ENCODE results near the gene LMO7. TPM values are rescaled to one million over a fixed set of nuclear protein-coding genes. Genes with fewer than 3 reads are reported as not detected.

The LMO7 gene
- total RNA-seq, 1 donor from 2014 or later: 239 TPM

DNA sequence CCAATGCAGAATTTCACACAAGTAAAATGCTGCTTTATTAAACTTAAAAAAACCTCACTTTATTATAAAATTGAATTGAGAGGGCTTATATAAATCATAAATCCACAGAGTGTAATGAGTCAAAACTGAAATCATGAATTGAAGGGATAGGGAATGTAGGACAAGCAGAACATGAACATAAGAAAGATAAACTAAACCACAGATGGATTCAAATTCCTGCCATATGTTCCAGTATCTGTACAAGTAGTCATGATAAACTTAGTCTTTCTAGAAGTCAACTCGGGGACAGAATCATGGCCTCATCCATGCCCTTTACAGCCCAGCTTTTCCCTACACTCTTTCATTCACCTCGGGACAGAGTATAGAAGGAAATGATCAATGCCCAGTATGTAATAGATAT lies 16.6 kb downstream of the LMO7 start:
- no peaks in the 10 kb centered on the region for H3K27me3 Mint-ChIP-seq (ENCODE audit: unreplicated experiment)
- no peak overlapping the region for H3K4me3 Mint-ChIP-seq (ENCODE audit: unreplicated experiment)
- DNase-seq (ENCODE audit: extremely low spot score, unreplicated experiment): no peak
- peaks cover 62% of the 10 kb centered on the region for H3K4me1 Mint-ChIP-seq (ENCODE audit: unreplicated experiment)
- peak overlapping the region; percentile 20 for H3K27ac Mint-ChIP-seq (ENCODE audit: unreplicated experiment)
- peaks cover 26% of the 10 kb centered on the region for H3K36me3 Mint-ChIP-seq (ENCODE audit: unreplicated experiment)
- H3K9me3 Mint-ChIP-seq (ENCODE audit: unreplicated experiment): no peaks in the 10 kb centered on the region
- no peak for TF ChIP-seq CTCF (IDR thresholded peaks at IDR 0.05)

GRCh38 chr13:75656425-75656989 lies 20.4 kb downstream of the LMO7 start:
- H3K4me3 Mint-ChIP-seq (ENCODE audit: unreplicated experiment): no peak overlapping the region
- peaks cover 34% of the 10 kb centered on the region for H3K36me3 Mint-ChIP-seq (ENCODE audit: unreplicated experiment)
- no peaks in the 10 kb centered on the region for H3K9me3 Mint-ChIP-seq (ENCODE audit: unreplicated experiment)
- peaks cover 59% of the 10 kb centered on the region for H3K4me1 Mint-ChIP-seq (ENCODE audit: unreplicated experiment)
- H3K27ac Mint-ChIP-seq (ENCODE audit: unreplicated experiment): peak overlapping the region; percentile 47
- H3K27me3 Mint-ChIP-seq (ENCODE audit: unreplicated experiment): no peaks in the 10 kb centered on the region
- TF ChIP-seq CTCF (IDR thresholded peaks at IDR 0.05): no peak
- no peak for DNase-seq (ENCODE audit: extremely low spot score, unreplicated experiment)

DNA sequence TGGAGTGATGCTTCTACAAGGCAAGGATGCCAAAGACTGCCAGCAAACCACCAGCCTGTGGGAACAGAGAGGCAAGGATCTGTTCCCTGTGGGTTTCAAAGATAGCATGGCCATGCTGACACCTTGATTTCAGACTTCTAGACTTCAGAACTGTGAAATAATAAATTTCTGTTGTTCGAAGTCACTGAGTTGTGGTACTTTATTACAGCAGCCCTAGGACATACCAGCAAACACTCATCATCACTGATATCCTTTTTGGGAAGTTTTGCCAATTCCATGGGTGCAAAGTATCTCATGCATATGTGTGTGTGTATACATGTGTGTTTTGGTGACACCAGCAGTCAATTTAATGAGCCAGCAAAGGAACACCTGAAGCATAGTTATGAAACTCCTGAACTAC lies 21.0 kb downstream of the LMO7 start:
- TF ChIP-seq CTCF (IDR thresholded peaks at IDR 0.05): no peak
- H3K9me3 Mint-ChIP-seq (ENCODE audit: unreplicated experiment): no peaks in the 10 kb centered on the region
- peak overlapping the region; percentile 20 for H3K27ac Mint-ChIP-seq (ENCODE audit: unreplicated experiment)
- DNase-seq (ENCODE audit: extremely low spot score, unreplicated experiment): no peak
- peaks cover 60% of the 10 kb centered on the region for H3K4me1 Mint-ChIP-seq (ENCODE audit: unreplicated experiment)
- no peak overlapping the region for H3K4me3 Mint-ChIP-seq (ENCODE audit: unreplicated experiment)
- no peaks in the 10 kb centered on the region for H3K27me3 Mint-ChIP-seq (ENCODE audit: unreplicated experiment)
- peaks cover 33% of the 10 kb centered on the region for H3K36me3 Mint-ChIP-seq (ENCODE audit: unreplicated experiment)

- DNase-seq (ENCODE audit: extremely low spot score, unreplicated experiment): no peak
- H3K4me1 Mint-ChIP-seq (ENCODE audit: unreplicated experiment): peaks cover 42% of the 10 kb centered on the region
- H3K27me3 Mint-ChIP-seq (ENCODE audit: unreplicated experiment): no peaks in the 10 kb centered on the region
- H3K9me3 Mint-ChIP-seq (ENCODE audit: unreplicated experiment): no peaks in the 10 kb centered on the region
- H3K36me3 Mint-ChIP-seq (ENCODE audit: unreplicated experiment): peaks cover 27% of the 10 kb centered on the region
- H3K27ac Mint-ChIP-seq (ENCODE audit: unreplicated experiment): peak overlapping the region; percentile 41
- H3K4me3 Mint-ChIP-seq (ENCODE audit: unreplicated experiment): no peak overlapping the region
- TF ChIP-seq CTCF (IDR thresholded peaks at IDR 0.05): no peak
These were observed 24.6 kb downstream of the LMO7 start for GRCh38 chr13:75660694-75661093.

DNA sequence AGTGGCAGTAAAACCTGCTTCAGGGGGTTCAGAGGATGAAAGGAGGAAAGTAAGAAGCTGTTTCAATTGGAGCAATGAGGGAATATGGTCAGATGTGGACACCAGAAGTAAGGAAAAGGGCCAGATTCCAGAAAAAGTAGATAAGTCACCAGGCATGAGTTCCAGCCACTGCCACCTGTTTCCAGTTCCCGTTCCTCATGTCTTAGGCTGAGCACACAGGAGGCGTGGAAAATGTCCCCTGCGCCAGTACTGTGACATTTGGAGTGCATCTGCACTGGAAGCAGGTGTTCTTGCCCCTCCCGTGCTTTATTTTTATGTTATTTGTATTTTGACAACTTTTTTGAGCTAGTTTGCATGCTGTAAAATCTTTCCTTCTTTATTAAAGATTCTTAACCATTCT lies 25.3 kb downstream of the LMO7 start:
- H3K27me3 Mint-ChIP-seq (ENCODE audit: unreplicated experiment): no peaks in the 10 kb centered on the region
- peaks cover 37% of the 10 kb centered on the region for H3K4me1 Mint-ChIP-seq (ENCODE audit: unreplicated experiment)
- H3K4me3 Mint-ChIP-seq (ENCODE audit: unreplicated experiment): no peak overlapping the region
- peaks cover 21% of the 10 kb centered on the region for H3K36me3 Mint-ChIP-seq (ENCODE audit: unreplicated experiment)
- TF ChIP-seq CTCF (IDR thresholded peaks at IDR 0.05): no peak
- no peaks in the 10 kb centered on the region for H3K9me3 Mint-ChIP-seq (ENCODE audit: unreplicated experiment)
- DNase-seq (ENCODE audit: extremely low spot score, unreplicated experiment): no peak
- H3K27ac Mint-ChIP-seq (ENCODE audit: unreplicated experiment): peak overlapping the region; percentile 34
